Endodermal cell (in vitro differentiated cells): ENCODE results near the gene QSOX2. TPM values are rescaled to one million over a fixed set of nuclear protein-coding genes. Genes with fewer than 3 reads are reported as not detected.

Experiments
- DNase-seq: peaks from one replicate; pipeline ENCODE4 v3.0.0-alpha.2; 2017
- H3K27ac ChIP-seq: 2 replicates; pipeline ENCODE4 v1.5.1; 2013; ENCODE audit warnings: mild to moderate bottlenecking, low read depth, low read length, moderate library complexity
- H3K27me3 ChIP-seq: 2 replicates; pipeline ENCODE4 v1.6.1; 2013; ENCODE audit warnings: mild to moderate bottlenecking, low read length, moderate library complexity; ENCODE audit not compliant: insufficient read depth, control insufficient read depth, poor library complexity, severe bottlenecking
- H3K36me3 ChIP-seq: 2 replicates; pipeline ENCODE4 v1.7.0; 2013; ENCODE audit warnings: mild to moderate bottlenecking, low read length, moderate library complexity; ENCODE audit not compliant: control insufficient read depth, insufficient read depth
- H3K4me1 ChIP-seq: one replicate; pipeline ENCODE4 v1.7.0; 2013; ENCODE audit warnings: low read length; ENCODE audit not compliant: control insufficient read depth, insufficient read depth
- H3K4me3 ChIP-seq: 2 replicates; pipeline ENCODE4 v1.5.1; 2013; ENCODE audit warnings: mild to moderate bottlenecking, low read length, moderate library complexity
- H3K9ac ChIP-seq: 2 replicates; pipeline ENCODE4 v1.6.1; 2013; ENCODE audit warnings: mild to moderate bottlenecking, low read length, moderate library complexity; ENCODE audit not compliant: poor library complexity, severe bottlenecking; ENCODE audit errors: extremely low read depth
- H3K9me3 ChIP-seq: 2 replicates; pipeline ENCODE4 v1.6.1; 2013; ENCODE audit warnings: mild to moderate bottlenecking, low read length, moderate library complexity; ENCODE audit not compliant: control insufficient read depth
- H3K27ac Mint-ChIP-seq: 2 replicates; pipeline ENCODE4 v1.8.0; 2020; ENCODE audit warnings: mixed read lengths
- H3K27me3 Mint-ChIP-seq: 2 replicates; pipeline ENCODE4 v1.8.0; 2021; ENCODE audit warnings: mild to moderate bottlenecking, mixed read lengths; ENCODE audit not compliant: insufficient read depth
- H3K36me3 Mint-ChIP-seq: 2 replicates; pipeline ENCODE4 v1.8.0; 2020; ENCODE audit warnings: low read depth, mixed read lengths
- H3K4me1 Mint-ChIP-seq: 2 replicates; pipeline ENCODE4 v1.8.0; 2020; ENCODE audit warnings: mixed read lengths
- H3K4me3 Mint-ChIP-seq: 2 replicates; pipeline ENCODE4 v1.8.0; 2020; ENCODE audit warnings: mild to moderate bottlenecking, moderate library complexity, mixed read lengths
- H3K9me3 Mint-ChIP-seq: 2 replicates; pipeline ENCODE4 v1.8.0; 2020; ENCODE audit warnings: mild to moderate bottlenecking, mixed read lengths
- CTCF ChIP-seq: fragments of 200-600 bp; sonication (generic); conservative IDR thresholded peaks from 2 replicates; pipeline ENCODE4 v1.5.0; 2021; ENCODE audit warnings: antibody characterized with exemption, mild to moderate bottlenecking
- WGBS, 2 experiments: methylation state at CpG; one replicate each; pipeline versions ENCODE4 v1.1.5 to v1.1.7; 2013; ENCODE audit warnings: missing lambda C conversion rate in 2 of 2, mixed read lengths in 1 of 2; ENCODE audit not compliant: insufficient coverage in 1 of 2, insufficient read length in 1 of 2; 5-methylcytosine and 5-hydroxymethylcytosine counted together
- total RNA-seq, 2 donors: library from RNA; stranded (reverse); fragmentation: NEBNext Ultra II Directional in 1 of 2; extraction: Animal tissue kit (Norgen Biotek cat#: 25700) in 1 of 2; gene quantifications; 2 replicates in 1 of 2; 3 replicates in 1 of 2; pipeline ENCODE4 v1.2.1, GENCODE V29; 2021

The QSOX2 gene
- total RNA-seq, 2 donors from 2014 or later = 22.0 to 26.3 TPM

GRCh38 chr9:136204838-136205706 lies 40.5 kb downstream of the QSOX2 start, which contains the start of gene LHX3:
Gene LHX3 (minus strand): TSS chr9:136205128. CDS start chr9:136205012, 116 bp downstream.
- H3K4me3 ChIP-seq = no peak within 1 kb of the TSS
- H3K27me3 ChIP-seq = peaks cover 59% of the 10 kb centered on the region
- Mint-ChIP-seq H3K9me3 (no peaks in the 10 kb centered on the region), H3K27me3 (peaks cover 45% of the 10 kb centered on the region), H3K36me3 (peaks cover 3% of the 10 kb centered on the region), H3K4me3 (no peak within 1 kb of the TSS), H3K4me1 (no peaks in the 10 kb centered on the region), H3K27ac (no peak within 1 kb of the TSS)
- H3K4me1 ChIP-seq = no peaks in the 10 kb centered on the region
- no peak within 1 kb of the TSS for H3K27ac ChIP-seq
- H3K9me3 ChIP-seq = no peaks in the 10 kb centered on the region
- WGBS, 2 experiments = 12 to 19% methylated on average over 23 to 70 of the region's 70 CpGs
- no peak within 1 kb of the TSS for H3K9ac ChIP-seq
- TF ChIP-seq CTCF = no peak
- no peaks in the 10 kb centered on the region for H3K36me3 ChIP-seq
- peak; percentile 86 for DNase-seq

- H3K9me3 Mint-ChIP-seq = no peaks in the 10 kb centered on the region
- Histone ChIP-seq H3K4me1 (no peaks in the 10 kb centered on the region), H3K4me3 (no peak overlapping the region), H3K9ac (no peak overlapping the region), H3K27me3 (peaks cover 67% of the 10 kb centered on the region), H3K9me3 (no peaks in the 10 kb centered on the region), H3K27ac (no peak overlapping the region), H3K36me3 (no peaks in the 10 kb centered on the region)
- H3K36me3 Mint-ChIP-seq = peaks cover 3% of the 10 kb centered on the region
- 66 to 70% methylated on average over 11 to 25 of the region's 25 CpGs for WGBS, 2 experiments
- TF ChIP-seq CTCF = no peak
- no peaks in the 10 kb centered on the region for H3K4me1 Mint-ChIP-seq
- peaks cover 53% of the 10 kb centered on the region for H3K27me3 Mint-ChIP-seq
- no peak overlapping the region for H3K27ac Mint-ChIP-seq
- no peak overlapping the region for H3K4me3 Mint-ChIP-seq
- DNase-seq = no peak
Observed at GRCh38 chr9:136204145-136204805, 41.3 kb downstream of the QSOX2 start.

GRCh38 chr9:136203408-136204144 lies 42.0 kb downstream of the QSOX2 start:
- no peaks in the 10 kb centered on the region for H3K9me3 ChIP-seq
- H3K27me3 ChIP-seq = peaks cover 74% of the 10 kb centered on the region
- Mint-ChIP-seq H3K27ac (no peak overlapping the region), H3K27me3 (peaks cover 58% of the 10 kb centered on the region), H3K4me3 (no peak overlapping the region), H3K9me3 (no peaks in the 10 kb centered on the region), H3K4me1 (no peaks in the 10 kb centered on the region), H3K36me3 (peaks cover 3% of the 10 kb centered on the region)
- no peak overlapping the region for H3K27ac ChIP-seq
- no peak overlapping the region for H3K4me3 ChIP-seq
- TF ChIP-seq CTCF = no peak
- DNase-seq = no peak
- H3K4me1 ChIP-seq = no peaks in the 10 kb centered on the region
- WGBS, 2 experiments = 24 to 33% methylated on average over 21 to 33 of the region's 33 CpGs
- no peak overlapping the region for H3K9ac ChIP-seq
- no peaks in the 10 kb centered on the region for H3K36me3 ChIP-seq
